DND-41 (cell line): ENCODE measurements around the gene UAP1L1.

Experiments
- CTCF ChIP-seq: IDR thresholded peaks from 2 replicates; pipeline ENCODE4 v1.5.1; 2012; ENCODE audit warnings: borderline replicate concordance, low read length, moderate library complexity, mild to moderate bottlenecking; ENCODE audit not compliant: poor library complexity, severe bottlenecking; ENCODE audit errors: extremely low read depth
- EZH2 ChIP-seq: IDR thresholded peaks from 3 replicates; pipeline ENCODE4 v1.6.1; 2012; ENCODE audit warnings: borderline replicate concordance, low read depth, mild to moderate bottlenecking, moderate library complexity, low read length, inconsistent platforms; ENCODE audit not compliant: severe bottlenecking

DNA sequence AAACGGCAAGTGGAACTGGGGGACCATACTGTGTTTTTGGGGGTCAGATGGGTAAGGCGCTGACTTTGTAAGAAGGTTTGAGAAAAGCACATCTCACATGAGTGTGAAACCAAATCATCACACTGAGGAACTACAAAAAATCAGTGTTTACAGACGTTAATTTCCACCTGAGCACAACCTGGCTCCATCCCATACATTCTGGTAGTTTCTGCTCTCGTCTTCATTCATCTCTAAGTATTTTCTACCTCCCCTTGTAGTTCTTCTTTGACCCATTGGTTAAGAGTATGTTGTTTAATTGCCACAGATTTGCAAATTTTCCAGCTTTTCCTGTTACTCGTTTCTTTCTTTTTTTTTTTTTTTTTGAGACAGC, 46.1 kb downstream of the UAP1L1 start:
- no peak for TF ChIP-seq CTCF
- no peak for TF ChIP-seq EZH2
